GM18505 (cell line): ENCODE results near the gene GUSB.
"Not testable (repeated sequence)": the region's sequence is repeated elsewhere in the genome, so short reads cannot be mapped to it uniquely, and the experiment has no call there.

Source experiments
- ATAC-seq: cut with Tn5 transposase; IDR thresholded peaks from one replicate; pipeline ENCODE4 v1.9.1; 2021; ENCODE audit not compliant: unreplicated experiment
- POLR2A ChIP-seq: IDR thresholded peaks from 4 replicates; pipeline ENCODE4 v1.6.1; 2011; ENCODE audit warnings: borderline replicate concordance; ENCODE audit not compliant: insufficient read depth, insufficient read length; ENCODE audit errors: extremely low read depth

GUSB gene

DNA sequence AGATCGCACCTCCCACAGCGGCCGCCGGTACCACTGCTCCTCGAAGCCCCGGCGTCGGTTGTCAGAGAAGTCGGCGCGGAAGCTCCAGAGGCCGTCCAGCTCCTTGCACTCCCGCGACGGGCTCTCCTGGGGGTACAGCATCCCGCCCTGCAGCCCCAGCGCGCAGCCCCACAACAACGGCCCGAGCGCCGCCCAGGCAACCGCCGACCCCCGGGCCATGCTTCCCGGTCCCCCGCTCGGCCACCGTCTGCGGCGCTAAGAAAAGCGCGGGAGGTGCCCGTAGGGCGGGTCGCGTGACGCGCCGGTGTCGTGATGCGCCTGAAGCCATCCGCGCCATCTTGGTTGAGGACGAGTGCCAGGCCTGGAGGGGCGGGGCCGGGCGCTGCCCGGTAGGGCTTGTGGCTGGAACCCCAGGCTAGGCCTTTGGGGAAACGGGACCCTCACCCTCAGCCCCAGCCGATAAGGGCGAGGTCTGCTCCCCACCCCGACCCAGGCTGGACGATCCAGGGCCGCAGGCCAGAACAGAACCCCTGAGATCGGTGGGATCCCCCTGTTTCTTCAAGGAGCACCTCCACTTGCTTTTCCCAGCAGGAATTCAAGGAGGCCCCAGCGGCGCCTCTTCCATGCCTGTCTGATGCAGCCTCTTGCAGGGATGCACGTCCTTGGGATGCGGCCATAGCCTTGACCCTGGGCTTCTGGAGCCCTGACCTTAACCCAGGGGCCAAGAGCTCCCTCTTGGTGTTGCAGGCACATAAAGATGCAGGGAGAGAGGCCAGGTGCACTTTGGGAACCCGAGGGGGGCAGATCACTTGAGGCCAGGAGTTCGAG lies at the start of gene GUSB:
GUSB (minus strand) TSS at position 249 of the 828 bp plus-strand sequence; CDS start at position 219, 30 bp downstream.
- ATAC-seq = peak; percentile 81
- peak; percentile 78 for TF ChIP-seq POLR2A

DNA sequence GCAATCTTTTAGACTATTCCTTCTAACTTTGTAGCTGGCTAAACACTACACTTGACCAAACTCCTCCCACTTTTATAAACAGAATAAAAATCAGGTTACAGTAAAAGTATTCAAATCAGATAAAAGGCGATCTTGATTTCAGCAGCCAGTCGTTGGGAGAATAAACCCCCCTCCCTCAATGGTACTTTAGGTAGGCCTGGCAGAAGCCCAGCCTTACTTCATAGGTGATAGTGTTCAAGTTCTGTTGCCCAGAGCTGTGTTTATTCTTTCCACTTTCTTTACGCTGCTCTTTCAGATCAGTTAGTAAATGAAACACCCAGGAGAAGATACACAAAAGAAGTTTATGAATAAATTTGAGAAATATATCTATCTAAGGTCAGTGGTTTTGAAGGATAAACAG lies 46.3 kb upstream of the GUSB start:
- not testable (repeated sequence) for ATAC-seq

DNA sequence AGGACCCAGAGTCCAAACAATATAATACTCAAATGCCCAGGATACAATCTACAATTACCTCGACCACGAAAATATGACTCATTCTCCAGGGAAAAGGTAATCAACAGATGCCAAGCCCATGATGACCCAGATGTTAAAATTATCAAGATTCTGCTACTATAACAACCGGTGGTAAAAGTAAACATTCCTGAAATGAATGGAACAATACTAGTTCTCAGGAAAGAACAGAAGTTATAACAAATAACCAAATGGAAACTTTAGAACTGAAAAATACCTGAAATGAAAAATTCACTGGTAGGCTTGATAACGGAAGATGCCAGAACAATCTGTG lies 34.1 kb upstream of the GUSB start:
- ATAC-seq = no peak
- TF ChIP-seq POLR2A = no peak

DNA sequence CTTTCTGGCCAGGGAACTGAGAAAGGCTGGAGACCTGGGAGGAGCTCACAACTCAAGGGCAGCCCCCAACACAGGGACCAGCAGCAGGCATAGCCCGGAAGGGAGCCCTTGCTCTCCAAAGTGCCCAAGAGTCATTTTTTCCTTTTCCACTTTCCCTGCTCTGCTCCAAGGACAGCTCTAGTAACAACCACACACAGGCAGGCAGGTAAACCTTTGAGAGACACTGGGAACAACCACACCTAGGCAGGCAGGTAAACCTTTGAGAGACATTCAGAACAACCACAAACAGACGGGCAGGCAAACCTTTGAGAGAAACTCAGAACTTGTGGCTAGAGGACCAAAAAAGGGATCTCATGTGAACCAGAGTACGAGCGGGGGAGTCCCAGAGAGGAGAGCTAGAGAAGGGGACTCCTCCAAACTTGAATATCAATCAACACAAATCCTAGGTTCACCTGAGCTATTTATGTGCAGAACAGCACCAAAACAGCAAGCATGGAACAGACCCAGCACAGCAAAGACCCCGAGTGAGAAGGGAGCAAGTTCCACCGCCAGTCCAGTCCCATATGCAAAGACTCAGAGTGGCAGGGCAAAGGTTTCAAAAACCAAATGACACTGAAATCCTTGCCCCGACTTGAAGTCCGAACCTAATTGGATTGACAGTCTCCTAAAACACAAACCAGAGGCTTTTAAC lies 33.6 kb upstream of the GUSB start:
- TF ChIP-seq POLR2A = no peak
- no peak for ATAC-seq

DNA sequence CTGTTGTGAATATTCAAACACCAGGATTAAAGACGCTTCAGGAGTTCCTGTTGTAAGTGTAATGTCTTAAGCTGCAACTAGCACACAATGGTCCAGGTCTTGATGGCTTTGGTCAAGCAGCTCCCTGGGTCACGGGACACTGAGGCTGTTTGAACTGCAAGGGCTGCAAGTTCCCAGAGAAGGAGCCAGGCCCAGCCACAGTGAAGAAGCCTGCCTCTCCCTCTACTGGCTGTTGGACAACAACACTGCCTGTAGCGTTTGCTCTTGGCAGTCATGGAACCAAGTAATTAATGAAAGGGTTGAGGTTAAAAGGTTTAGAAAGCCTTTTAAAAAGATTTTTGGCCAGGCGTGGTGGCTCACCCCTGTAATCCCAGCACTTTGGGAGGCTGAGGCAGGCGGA lies 31.9 kb upstream of the GUSB start:
- ATAC-seq = no peak
- no peak for TF ChIP-seq POLR2A

DNA sequence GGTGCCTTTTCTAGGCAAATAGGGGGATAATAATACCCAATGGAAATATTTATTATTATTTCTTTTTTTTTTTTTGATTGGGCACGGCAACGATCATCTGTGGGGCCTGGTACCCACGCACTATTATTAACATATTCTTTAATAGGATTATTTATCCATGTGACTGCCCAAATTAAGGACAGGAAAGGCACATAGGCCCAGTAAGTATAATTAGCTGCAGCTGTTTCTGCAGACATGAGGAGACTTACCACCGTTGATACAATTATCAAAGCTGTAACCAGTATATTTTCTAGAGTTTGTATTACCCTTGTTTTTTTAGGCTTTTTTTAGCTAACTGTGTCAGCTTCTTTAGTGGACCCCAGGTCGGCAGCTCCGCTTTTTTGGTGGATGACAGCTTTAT lies 25.2 kb upstream of the GUSB start:
- no peak for ATAC-seq
- TF ChIP-seq POLR2A = no peak

DNA sequence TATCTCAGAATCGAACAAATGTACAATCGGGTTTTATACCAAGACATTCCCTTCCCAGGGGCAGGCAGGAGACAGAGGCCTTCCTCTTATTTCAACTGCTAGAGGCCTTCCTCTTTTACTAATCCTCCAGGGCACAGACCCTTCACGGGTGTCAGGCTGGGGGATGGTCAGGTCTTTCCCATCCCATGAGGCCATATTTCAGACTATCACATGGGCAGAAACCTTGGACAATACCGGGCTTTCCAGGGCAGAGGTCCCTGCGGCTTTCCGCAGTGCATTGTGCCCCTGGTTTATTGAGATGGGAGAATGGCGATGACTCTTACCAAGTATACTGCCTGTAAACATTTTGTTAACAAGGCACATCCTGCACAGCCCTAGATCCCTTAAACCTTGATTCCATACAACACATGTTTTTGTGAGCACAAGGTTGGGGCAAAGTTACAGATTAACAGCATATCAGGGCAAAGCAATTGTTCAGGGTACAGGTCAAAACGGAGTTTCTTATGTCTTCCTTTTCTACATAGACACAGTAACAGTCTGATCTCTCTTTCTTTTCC lies 23.2 kb upstream of the GUSB start:
- ATAC-seq = not testable (repeated sequence)

DNA sequence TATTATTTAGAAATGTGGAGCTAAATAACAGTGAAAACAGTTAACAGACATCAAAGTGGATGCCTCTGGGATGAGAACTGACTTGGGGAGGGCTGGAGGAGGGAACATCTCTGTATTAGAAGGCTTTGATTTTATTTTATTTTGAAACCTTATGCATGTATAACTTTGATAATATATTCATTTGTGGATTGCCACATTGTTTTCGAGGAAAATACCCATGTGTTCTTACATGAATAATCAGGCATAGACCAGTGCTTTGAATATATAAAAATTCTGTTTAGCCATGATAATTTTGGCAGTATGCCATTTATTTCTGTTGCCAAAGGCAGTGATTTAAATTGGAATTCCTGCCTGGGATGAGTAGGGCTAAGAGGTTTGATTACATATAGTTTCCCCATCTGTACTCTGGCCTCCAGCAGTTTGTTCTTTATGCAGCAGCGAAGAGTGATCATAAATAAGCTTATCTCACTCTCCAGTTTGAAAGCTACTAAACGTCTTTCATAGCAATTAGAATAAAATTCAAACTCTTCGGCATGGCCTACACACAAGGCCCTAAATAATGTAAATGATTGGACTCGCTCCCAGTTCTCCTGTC lies 18.9 kb upstream of the GUSB start:
- not testable (repeated sequence) for ATAC-seq

DNA sequence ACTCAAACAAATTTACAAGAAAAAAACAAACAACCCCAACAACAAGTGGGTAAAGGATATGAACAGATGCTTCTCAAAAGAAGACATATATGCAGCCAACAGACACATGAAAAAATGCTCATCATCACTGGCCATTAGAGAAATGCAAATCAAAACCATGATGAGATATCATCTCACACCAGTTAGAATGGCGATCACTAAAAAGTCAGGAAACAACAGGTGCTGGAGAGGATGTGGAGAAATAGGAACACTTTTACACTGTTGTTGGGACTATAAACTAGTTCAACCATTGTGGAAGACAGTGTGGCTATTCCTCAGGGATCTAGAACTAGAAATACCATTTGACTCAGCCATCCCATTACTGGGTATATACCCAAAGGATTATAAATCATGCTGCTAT lies 13.0 kb upstream of the GUSB start:
- ATAC-seq = not testable (repeated sequence)

DNA sequence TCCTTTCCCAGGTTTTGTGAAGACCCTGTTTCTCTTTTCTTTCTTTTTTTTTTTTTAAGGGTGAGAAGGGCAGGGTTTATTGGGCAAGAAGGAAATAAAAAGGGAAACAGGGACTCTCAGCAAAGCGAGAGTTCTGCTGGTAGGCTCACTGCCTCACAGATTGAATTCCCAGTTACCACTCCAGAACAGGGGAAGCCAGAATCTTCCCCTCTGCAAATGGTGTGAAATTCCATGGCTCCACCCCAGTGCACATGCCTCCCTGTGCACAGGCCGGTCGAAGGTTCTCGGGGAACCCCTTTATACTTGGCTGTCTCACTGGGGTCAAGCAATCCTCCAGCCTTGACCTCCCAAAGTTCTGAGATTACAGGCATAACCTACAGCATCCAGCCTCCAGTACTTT lies 10.5 kb upstream of the GUSB start:
- no peak for ATAC-seq
- TF ChIP-seq POLR2A = no peak

DNA sequence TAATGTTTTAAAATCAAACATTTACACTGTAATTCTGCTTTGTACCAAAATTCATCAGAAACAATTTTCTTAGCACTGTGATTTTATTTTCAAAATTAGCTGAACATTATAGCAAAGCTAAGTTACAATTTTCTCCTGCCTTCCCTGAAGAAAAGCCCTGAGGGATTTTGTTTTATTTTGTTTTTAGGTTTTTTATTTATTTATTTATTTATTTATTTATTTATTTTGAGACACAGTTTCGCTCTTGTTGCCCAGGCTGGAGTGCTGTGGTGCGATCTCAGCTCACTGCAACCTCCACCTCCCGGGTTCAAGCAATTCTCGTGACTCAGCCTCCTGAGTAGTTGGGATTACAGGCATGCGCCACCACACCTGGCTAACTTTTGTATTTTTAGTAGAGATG lies 9.8 kb upstream of the GUSB start:
- ATAC-seq = not testable (repeated sequence)

DNA sequence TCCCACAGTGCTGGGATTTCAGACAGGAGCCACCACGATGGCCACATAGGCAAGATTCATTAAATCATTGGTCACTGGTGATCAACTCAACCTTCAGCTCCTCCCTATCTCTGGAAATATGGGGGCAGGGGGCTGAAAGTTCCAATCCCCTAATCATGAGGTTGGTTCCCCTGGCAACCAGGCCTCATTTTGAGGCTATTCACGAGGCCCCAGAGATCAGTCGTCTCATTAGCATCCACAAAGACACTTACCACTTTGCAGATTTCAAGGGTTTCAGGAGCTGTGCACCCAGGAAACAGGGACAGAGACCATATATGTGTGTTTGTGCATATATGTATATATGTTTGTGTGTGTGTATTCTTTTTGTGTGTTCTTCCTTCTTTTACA lies 7.7 kb upstream of the GUSB start:
- no peak for TF ChIP-seq POLR2A
- ATAC-seq = no peak

DNA sequence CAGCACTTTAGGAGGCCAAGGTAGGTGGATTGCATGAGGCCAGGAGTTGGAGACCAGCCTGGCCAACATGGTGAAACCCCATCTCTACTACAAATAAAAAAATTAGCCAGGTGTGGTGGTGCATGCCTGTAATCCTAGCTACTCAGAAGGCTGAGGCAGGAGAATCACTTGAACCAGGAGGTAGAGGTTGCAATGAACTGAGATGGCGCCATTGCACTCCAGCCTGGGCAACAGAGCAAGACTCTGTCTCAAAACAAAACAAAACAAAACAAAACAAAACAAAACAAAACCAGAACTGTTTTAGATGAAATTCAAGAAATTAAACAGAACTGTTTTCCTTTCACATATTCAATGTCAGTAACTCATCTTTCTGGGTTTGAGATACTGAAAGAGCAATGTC lies 6.5 kb upstream of the GUSB start:
- ATAC-seq = not testable (repeated sequence)

DNA sequence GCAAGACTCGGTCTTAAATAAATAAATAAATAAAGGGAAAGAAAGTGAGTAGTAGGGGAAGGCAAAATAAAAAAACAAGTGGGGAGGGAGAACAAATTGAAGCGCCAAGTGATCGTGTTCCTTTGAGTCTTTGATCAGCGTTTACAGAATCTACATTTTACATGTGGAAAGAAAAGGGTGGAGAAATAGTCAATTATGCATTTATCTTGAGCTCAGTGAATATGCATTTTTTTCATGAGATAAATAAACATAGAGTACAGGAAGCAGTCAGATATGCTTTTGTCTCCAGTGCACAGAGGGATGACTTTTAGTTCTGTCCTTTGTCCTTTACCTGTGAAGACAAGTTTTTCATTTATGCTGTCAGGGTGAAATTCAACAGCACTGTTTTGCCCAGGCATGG lies 6.1 kb upstream of the GUSB start:
- TF ChIP-seq POLR2A = no peak
- ATAC-seq = no peak

DNA sequence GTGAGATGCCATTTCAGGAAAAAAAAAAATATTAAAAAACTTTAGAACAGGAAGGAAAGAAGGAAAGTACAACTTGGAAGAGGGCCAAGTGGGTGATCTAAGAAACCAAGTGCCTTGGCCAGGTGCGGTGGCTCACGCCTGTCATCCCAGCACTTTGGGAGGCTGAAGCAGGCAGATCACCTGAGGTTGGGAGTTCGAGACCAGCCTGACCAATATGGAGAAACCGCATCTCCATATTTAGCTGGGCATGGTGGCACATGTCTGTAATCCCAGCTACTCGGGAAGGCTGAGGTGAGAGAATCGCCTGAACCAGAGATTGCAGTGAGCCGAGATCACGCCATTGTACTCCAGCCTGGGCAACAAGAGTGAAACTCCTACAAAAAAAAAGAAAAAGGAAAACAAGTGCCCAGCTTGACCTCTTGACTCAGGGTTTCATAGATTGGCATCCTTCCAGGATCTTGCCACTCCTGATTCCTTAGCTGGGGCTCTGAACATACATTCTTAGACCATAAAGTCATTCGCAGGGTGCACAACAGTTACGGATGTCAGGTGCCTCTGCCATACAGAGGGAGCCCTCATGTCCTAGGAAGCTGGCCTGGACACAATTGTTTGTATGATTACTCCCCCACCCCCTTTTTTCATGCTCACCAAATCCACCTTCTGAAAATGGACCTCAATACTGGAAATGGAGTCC lies 2.1 kb upstream of the GUSB start:
- ATAC-seq = no peak
- no peak for TF ChIP-seq POLR2A
